ENCODE data around the gene TMEM169. TPM values are rescaled to one million over a fixed set of nuclear protein-coding genes. Genes with fewer than 3 reads are reported as not detected.

TMEM169 gene
- total and polyA plus RNA-seq, 2 donors (not counting 1 experiment from before 2014, with no cell fraction given) = 0.28 to 0.84 TPM

GRCh38 chr2:216049452-216049851 lies 32.3 kb upstream of the TMEM169 start:
- no peak for DNase-seq
- ChIA-PET CTCF (interaction anchor here (1.4 kb wide), 1 partner anchor 16 kb away, joined by 3 read pairs; no protein-coding TSS in a partner anchor), POLR2A (no interaction called here)
- Mint-ChIP-seq H3K27me3 (no peaks in the 10 kb centered on the region), H3K27ac (no peak overlapping the region), H3K4me3 (no peak overlapping the region), H3K4me1 (no peaks in the 10 kb centered on the region), H3K9me3 (ENCODE audit: insufficient read depth) (no peaks in the 10 kb centered on the region)
- H3K27me3 ChIP-seq (replicated peaks in 1 of 4; ENCODE audit: control extremely low read depth in 1 of 4, control insufficient read depth in 3 of 4, insufficient read depth in 4 of 4, low read length in 3 of 4) = no peaks in the 10 kb centered on the region
- H4K20me1 ChIP-seq (ENCODE audit: control insufficient read depth, insufficient read depth, low read length, poor library complexity, severe bottlenecking) = no peaks in the 10 kb centered on the region
- WGBS (ENCODE audit: insufficient coverage) = no CpG with 5 or more reads among the region's 2 CpGs
- TF ChIP-seq CTCF (IDR thresholded peaks at IDR 0.05) (no peak), EZH2 (IDR thresholded peaks at IDR 0.05; ENCODE audit: borderline replicate concordance, insufficient read depth, low read depth, low read length, poor library complexity, severe bottlenecking) (no peak)
- H3K4me3 ChIP-seq (ENCODE audit: control extremely low read depth in 1 of 5, extremely low read depth in 1 of 5, insufficient read depth in 1 of 5, low read depth in 2 of 5, low read length in 4 of 5) = no peak overlapping the region
- H2AFZ ChIP-seq (ENCODE audit: insufficient read depth, low read depth, low read length, poor library complexity, severe bottlenecking) = no peak overlapping the region
- H3K4me1 ChIP-seq (ENCODE audit: control insufficient read depth in 2 of 2, insufficient read depth in 2 of 2, low read length in 2 of 2) = no peaks in the 10 kb centered on the region
- H3K79me2 ChIP-seq (ENCODE audit: control insufficient read depth, insufficient read depth, low read length) = no peaks in the 10 kb centered on the region
- H3K27ac ChIP-seq (ENCODE audit: low read length in 2 of 2) = no peak overlapping the region
- no peaks in the 10 kb centered on the region for H3K9me3 ChIP-seq (ENCODE audit: control extremely low read depth in 1 of 3, control insufficient read depth in 2 of 3, insufficient read depth in 1 of 3, low read length in 2 of 3)
- no peak overlapping the region for H3K9ac ChIP-seq (ENCODE audit: low read length)
- no peak for ATAC-seq (ENCODE audit: low read depth)
- no peak overlapping the region for H3K4me2 ChIP-seq (replicated peaks; ENCODE audit: low read depth, low read length, poor library complexity, severe bottlenecking)
- peaks cover 0 to 4% of the 10 kb centered on the region in 2 experiments for H3K36me3 ChIP-seq (replicated peaks in 1 of 2; ENCODE audit: control extremely low read depth in 1 of 2, control insufficient read depth in 1 of 2, extremely low read depth in 1 of 2, insufficient read depth in 2 of 2, low read length in 1 of 2)
- intact Hi-C loops (cut with micrococcal nuclease) = no loop called here

GRCh38 chr2:216051350-216051749 lies 30.4 kb upstream of the TMEM169 start:
- H3K4me2 ChIP-seq (replicated peaks; ENCODE audit: low read depth, low read length, poor library complexity, severe bottlenecking) = no peak overlapping the region
- Mint-ChIP-seq H3K9me3 (ENCODE audit: insufficient read depth) (no peaks in the 10 kb centered on the region), H3K27ac (no peak overlapping the region), H3K27me3 (no peaks in the 10 kb centered on the region), H3K4me3 (no peak overlapping the region), H3K4me1 (peaks cover 4% of the 10 kb centered on the region)
- no peaks in the 10 kb centered on the region for H4K20me1 ChIP-seq (ENCODE audit: control insufficient read depth, insufficient read depth, low read length, poor library complexity, severe bottlenecking)
- intact Hi-C loops (cut with micrococcal nuclease) = no loop called here
- H3K27me3 ChIP-seq (replicated peaks in 1 of 4; ENCODE audit: control extremely low read depth in 1 of 4, control insufficient read depth in 3 of 4, insufficient read depth in 4 of 4, low read length in 3 of 4) = no peaks in the 10 kb centered on the region
- peaks cover 0 to 4% of the 10 kb centered on the region in 2 experiments for H3K36me3 ChIP-seq (replicated peaks in 1 of 2; ENCODE audit: control extremely low read depth in 1 of 2, control insufficient read depth in 1 of 2, extremely low read depth in 1 of 2, insufficient read depth in 2 of 2, low read length in 1 of 2)
- H2AFZ ChIP-seq (ENCODE audit: insufficient read depth, low read depth, low read length, poor library complexity, severe bottlenecking) = no peak overlapping the region
- no peaks in the 10 kb centered on the region for H3K9me3 ChIP-seq (ENCODE audit: control extremely low read depth in 1 of 3, control insufficient read depth in 2 of 3, insufficient read depth in 1 of 3, low read length in 2 of 3)
- ChIA-PET POLR2A (interaction anchor here (0.7 kb wide), 1 partner anchor 13 kb away, joined by 4 read pairs; no protein-coding TSS in a partner anchor), CTCF (interaction anchor here (0.7 to 2.5 kb wide), 3 partner anchors 13 to 29 kb away, joined by 3 to 9 read pairs (median 5); no protein-coding TSS in a partner anchor)
- H3K4me3 ChIP-seq (ENCODE audit: control extremely low read depth in 1 of 5, extremely low read depth in 1 of 5, insufficient read depth in 1 of 5, low read depth in 2 of 5, low read length in 4 of 5) = no peak overlapping the region
- no peaks in the 10 kb centered on the region for H3K4me1 ChIP-seq (ENCODE audit: control insufficient read depth in 2 of 2, insufficient read depth in 2 of 2, low read length in 2 of 2)
- DNase-seq = no peak
- no peak for ATAC-seq (ENCODE audit: low read depth)
- no peak overlapping the region for H3K9ac ChIP-seq (ENCODE audit: low read length)
- TF ChIP-seq CTCF (IDR thresholded peaks at IDR 0.05) = no peak
- no peak for TF ChIP-seq EZH2 (IDR thresholded peaks at IDR 0.05; ENCODE audit: borderline replicate concordance, insufficient read depth, low read depth, low read length, poor library complexity, severe bottlenecking)
- H3K79me2 ChIP-seq (ENCODE audit: control insufficient read depth, insufficient read depth, low read length) = no peaks in the 10 kb centered on the region
- WGBS (ENCODE audit: insufficient coverage) = 100% methylated on average over 1 of the region's 3 CpGs
- H3K27ac ChIP-seq (ENCODE audit: low read length in 2 of 2) = no peak overlapping the region
